ENCODE measurements around the gene FUOM. TPM values are rescaled to one million over a fixed set of nuclear protein-coding genes. Genes with fewer than 3 reads are reported as not detected.

The FUOM gene
- total and polyA plus RNA-seq, 2 experiments from 2014 or later: 22.1 to 58.1 TPM

- H3K27ac ChIP-seq: no peak overlapping the region
- no peaks in the 10 kb centered on the region for H3K27me3 ChIP-seq
- TF ChIP-seq CTCF (IDR thresholded peaks at IDR 0.05; ENCODE audit: low read depth, low read length): no peak
- DNase-seq (ENCODE audit: low read depth in 1 of 2, low spot score in 1 of 2): no peak
- H3K9me3 ChIP-seq (ENCODE audit: low read depth): no peaks in the 10 kb centered on the region
- H3K4me3 ChIP-seq: no peak overlapping the region
- no peaks in the 10 kb centered on the region for H3K4me1 ChIP-seq (ENCODE audit: low read depth)
- H3K36me3 ChIP-seq: no peaks in the 10 kb centered on the region
Observed at GRCh38 chr10:133349577-133350011, 8.2 kb downstream of the FUOM start.

GRCh38 chr10:133349160-133349568 lies 8.7 kb downstream of the FUOM start:
- no peak for TF ChIP-seq CTCF (IDR thresholded peaks at IDR 0.05; ENCODE audit: low read depth, low read length)
- Histone ChIP-seq H3K9me3 (ENCODE audit: low read depth) (no peaks in the 10 kb centered on the region), H3K4me1 (ENCODE audit: low read depth) (no peaks in the 10 kb centered on the region), H3K27me3 (no peaks in the 10 kb centered on the region), H3K36me3 (no peaks in the 10 kb centered on the region), H3K27ac (no peak overlapping the region), H3K4me3 (no peak overlapping the region)
- DNase-seq (ENCODE audit: low read depth in 1 of 2, low spot score in 1 of 2): no peak

- H3K27me3 ChIP-seq: no peaks in the 10 kb centered on the region
- H3K27ac ChIP-seq: no peak overlapping the region
- no peak for TF ChIP-seq CTCF (IDR thresholded peaks at IDR 0.05; ENCODE audit: low read depth, low read length)
- H3K9me3 ChIP-seq (ENCODE audit: low read depth): no peaks in the 10 kb centered on the region
- H3K4me3 ChIP-seq: no peak overlapping the region
- DNase-seq (ENCODE audit: low read depth in 1 of 2, low spot score in 1 of 2): no peak
- no peaks in the 10 kb centered on the region for H3K4me1 ChIP-seq (ENCODE audit: low read depth)
- no peaks in the 10 kb centered on the region for H3K36me3 ChIP-seq
Observed at GRCh38 chr10:133347710-133348517, 9.9 kb downstream of the FUOM start.

GRCh38 chr10:133346413-133346812 lies 11.4 kb downstream of the FUOM start:
- Histone ChIP-seq H3K36me3 (no peaks in the 10 kb centered on the region), H3K4me3 (no peak overlapping the region), H3K4me1 (ENCODE audit: low read depth) (no peaks in the 10 kb centered on the region), H3K9me3 (ENCODE audit: low read depth) (no peaks in the 10 kb centered on the region), H3K27ac (no peak overlapping the region), H3K27me3 (no peaks in the 10 kb centered on the region)
- TF ChIP-seq CTCF (IDR thresholded peaks at IDR 0.05; ENCODE audit: low read depth, low read length): no peak
- no peak for DNase-seq (ENCODE audit: low read depth in 1 of 2, low spot score in 1 of 2)

- TF ChIP-seq CTCF (IDR thresholded peaks at IDR 0.05; ENCODE audit: low read depth, low read length): no peak
- Histone ChIP-seq H3K36me3 (no peaks in the 10 kb centered on the region), H3K27ac (no peak overlapping the region), H3K4me1 (ENCODE audit: low read depth) (no peaks in the 10 kb centered on the region), H3K9me3 (ENCODE audit: low read depth) (no peaks in the 10 kb centered on the region), H3K4me3 (no peak overlapping the region), H3K27me3 (no peaks in the 10 kb centered on the region)
- DNase-seq (ENCODE audit: low read depth in 1 of 2, low spot score in 1 of 2): no peak
Observed at GRCh38 chr10:133344236-133344635, 13.6 kb downstream of the FUOM start.

Measured in cardiac muscle cell (in vitro differentiated cells and primary cell).